Bone marrow (tissue), 2 donors: ENCODE data around the gene CELF4.

Source experiments
- DNase-seq, 2 donors: peaks; one replicate each; lab custom pipeline; 2025; lab: John Stamatoyannopoulos, UW

Gene CELF4

GRCh38 chr18:37391698-37392548 lies 173.7 kb downstream of the CELF4 start:
- no peak for DNase-seq

- no peak for DNase-seq
Measured at GRCh38 chr18:37391156-37391555, 174.4 kb downstream of the CELF4 start.

- DNase-seq = no peak
Measured at GRCh38 chr18:37390687-37391086, 174.9 kb downstream of the CELF4 start.

- DNase-seq = no peak
Measured at GRCh38 chr18:37389684-37390368, 175.8 kb downstream of the CELF4 start.

- DNase-seq = no peak
Measured at GRCh38 chr18:37389041-37389440, 176.6 kb downstream of the CELF4 start.

- DNase-seq = no peak
Measured at GRCh38 chr18:37388413-37388812, 177.2 kb downstream of the CELF4 start.

- no peak for DNase-seq
Measured at GRCh38 chr18:37385846-37386778, 179.5 kb downstream of the CELF4 start.

GRCh38 chr18:37383846-37384595 lies 181.6 kb downstream of the CELF4 start:
- DNase-seq = no peak

GRCh38 chr18:37383036-37383785 lies 182.4 kb downstream of the CELF4 start:
- no peak for DNase-seq

GRCh38 chr18:37381554-37381953 lies 184.0 kb downstream of the CELF4 start:
- DNase-seq = no peak

- no peak for DNase-seq
Measured at GRCh38 chr18:37380546-37381110, 185.0 kb downstream of the CELF4 start.

- no peak for DNase-seq
Measured at GRCh38 chr18:37378336-37379010, 187.1 kb downstream of the CELF4 start.

- DNase-seq = no peak
Measured at GRCh38 chr18:37375181-37375580, 190.4 kb downstream of the CELF4 start.

GRCh38 chr18:37368110-37368954 lies 197.3 kb downstream of the CELF4 start:
- DNase-seq = no peak

GRCh38 chr18:37364237-37364636 lies 201.4 kb downstream of the CELF4 start:
- DNase-seq = no peak

- no peak for DNase-seq
Measured at GRCh38 chr18:37362158-37362890, 203.3 kb downstream of the CELF4 start.

GRCh38 chr18:37361335-37362157 lies 204.1 kb downstream of the CELF4 start:
- DNase-seq = no peak
